ENCODE results near the gene RMDN2.

RMDN2 gene

GRCh38 chr2:37917281-37918228 lies 7.5 kb upstream of the RMDN2 start:
- TF ChIP-seq CTCF (IDR thresholded peaks at IDR 0.05; ENCODE audit: borderline replicate concordance, insufficient read depth, low read depth, low read length), result no peak
- H3K4me3 ChIP-seq (ENCODE audit: low read depth, low read length), result no peak overlapping the region

GRCh38 chr2:37918742-37919186 lies 6.3 kb upstream of the RMDN2 start:
- no peak overlapping the region for H3K4me3 ChIP-seq (ENCODE audit: low read depth, low read length)

GRCh38 chr2:37919631-37920032 lies 5.5 kb upstream of the RMDN2 start:
- no peak for TF ChIP-seq CTCF (IDR thresholded peaks at IDR 0.05; ENCODE audit: borderline replicate concordance, insufficient read depth, low read depth, low read length)
- no peak overlapping the region for H3K4me3 ChIP-seq (ENCODE audit: low read depth, low read length)

More at GRCh38 chr2:37918742-37919186, 6.3 kb upstream of the RMDN2 start:
- TF ChIP-seq CTCF (IDR thresholded peaks at IDR 0.05; ENCODE audit: borderline replicate concordance, insufficient read depth, low read depth, low read length), result no peak

GRCh38 chr2:37920570-37920969 lies 4.5 kb upstream of the RMDN2 start:
- no peak for TF ChIP-seq CTCF (IDR thresholded peaks at IDR 0.05; ENCODE audit: borderline replicate concordance, insufficient read depth, low read depth, low read length)
- H3K4me3 ChIP-seq (ENCODE audit: low read depth, low read length), result no peak overlapping the region

GRCh38 chr2:37921781-37922180 lies 3.3 kb upstream of the RMDN2 start:
- H3K4me3 ChIP-seq (ENCODE audit: low read depth, low read length), result no peak overlapping the region
- no peak for TF ChIP-seq CTCF (IDR thresholded peaks at IDR 0.05; ENCODE audit: borderline replicate concordance, insufficient read depth, low read depth, low read length)

GRCh38 chr2:37923308-37924055 lies 1.6 kb upstream of the RMDN2 start:
- H3K4me3 ChIP-seq (ENCODE audit: low read depth, low read length), result no peak overlapping the region
- no peak for TF ChIP-seq CTCF (IDR thresholded peaks at IDR 0.05; ENCODE audit: borderline replicate concordance, insufficient read depth, low read depth, low read length)
